Brain microvascular endothelial cell (primary cell): ENCODE data around the gene SLC9A5.

ENCODE experiments used
- DNase-seq: peaks from one replicate; pipeline ENCODE4 v3.0.0-alpha.2; 2020
- H3K27ac ChIP-seq: fragments of 250-450 bp; sonication (Bioruptor Pico); 2 replicates; pipeline ENCODE4 v1.5.1; 2020; ENCODE audit warnings: mild to moderate bottlenecking, moderate library complexity
- H3K27me3 ChIP-seq: fragments of 250-450 bp; sonication (Bioruptor Pico); replicated peaks from 2 replicates; pipeline ENCODE4 v1.5.1; 2020; ENCODE audit warnings: mild to moderate bottlenecking
- H3K36me3 ChIP-seq: fragments of 250-450 bp; sonication (Bioruptor Pico); replicated peaks from 2 replicates; pipeline ENCODE4 v1.5.1; 2020; ENCODE audit warnings: mild to moderate bottlenecking
- H3K4me3 ChIP-seq: 2 replicates; pipeline ENCODE4 v1.5.1; 2011; ENCODE audit warnings: low read depth, mild to moderate bottlenecking, control low read depth, low read length, moderate library complexity
- CTCF ChIP-seq: IDR thresholded peaks from 2 replicates; pipeline ENCODE4 v1.5.1; 2011; ENCODE audit warnings: low read depth, mild to moderate bottlenecking, moderate library complexity, low read length, control low read depth, inconsistent platforms; ENCODE audit errors: missing control alignments
- in situ Hi-C: cut with HindIII; loops from 2 replicates; pipeline ENCODE4 v1.10.0; 2017; ENCODE audit warnings: low sequenced_read_pairs, low pct_ligation_motif_present

Gene SLC9A5

GRCh38 chr16:67201411-67202345, 47.1 kb upstream of the SLC9A5 start:
- Histone ChIP-seq H3K36me3 (peaks cover 39% of the 10 kb centered on the region), H3K27ac (no peak overlapping the region), H3K27me3 (no peaks in the 10 kb centered on the region), H3K4me3 (no peak overlapping the region)
- DNase-seq = no peak
- TF ChIP-seq CTCF = no peak
- in situ Hi-C loops = no loop called here

GRCh38 chr16:67202426-67202825, 46.4 kb upstream of the SLC9A5 start:
- DNase-seq = no peak
- Histone ChIP-seq H3K4me3 (no peak overlapping the region), H3K36me3 (peaks cover 31% of the 10 kb centered on the region), H3K27ac (no peak overlapping the region), H3K27me3 (no peaks in the 10 kb centered on the region)
- in situ Hi-C loops = no loop called here
- TF ChIP-seq CTCF = no peak

GRCh38 chr16:67202956-67203493, 45.8 kb upstream of the SLC9A5 start:
- in situ Hi-C loops = no loop called here
- Histone ChIP-seq H3K4me3 (no peak overlapping the region), H3K27ac (no peak overlapping the region), H3K36me3 (peaks cover 25% of the 10 kb centered on the region), H3K27me3 (no peaks in the 10 kb centered on the region)
- no peak for TF ChIP-seq CTCF
- no peak for DNase-seq

- DNase-seq = no peak
- Histone ChIP-seq H3K4me3 (no peak overlapping the region), H3K36me3 (peaks cover 20% of the 10 kb centered on the region), H3K27me3 (no peaks in the 10 kb centered on the region), H3K27ac (no peak overlapping the region)
- in situ Hi-C loops = no loop called here
- no peak for TF ChIP-seq CTCF
Measured at GRCh38 chr16:67204076-67204475, 44.7 kb upstream of the SLC9A5 start.

- H3K27ac ChIP-seq = no peak overlapping the region
- H3K36me3 ChIP-seq = peaks cover 17% of the 10 kb centered on the region
- H3K4me3 ChIP-seq = no peak overlapping the region
- DNase-seq = no peak
- no peak for TF ChIP-seq CTCF
- in situ Hi-C loops = no loop called here
- no peaks in the 10 kb centered on the region for H3K27me3 ChIP-seq
Measured at GRCh38 chr16:67206129-67206837, 42.5 kb upstream of the SLC9A5 start.
